AG04449 (cell line): ENCODE data around the gene TCP11L2.

Source experiments
- CTCF ChIA-PET: fragments of 350-600 bp; formaldehyde crosslinking; extraction: SDS; loops from one replicate; lab custom pipeline; 2021; ENCODE audit warnings: antibody characterized with exemption; lab: Yijun Ruan, JAX
- POLR2A ChIA-PET: fragments of 400-600, 350-600 bp; formaldehyde crosslinking; extraction: SDS; loops from one replicate; lab custom pipeline; 2020; ENCODE audit warnings: antibody characterized with exemption, inconsistent platforms; lab: Yijun Ruan, JAX
- DNase-seq: peaks from one replicate; pipeline ENCODE4 v3.0.0-alpha.2; 2010; ENCODE audit warnings: low read depth, low spot score
- H3K4me3 ChIP-seq: 2 replicates; pipeline ENCODE4 v1.5.1; 2011; ENCODE audit warnings: low read depth, mild to moderate bottlenecking, control low read depth, low read length
- CTCF ChIP-seq: IDR thresholded peaks from one replicate; pipeline ENCODE4 v1.5.1; 2011; ENCODE audit warnings: mild to moderate bottlenecking, moderate library complexity, low read length, control low read depth, inconsistent platforms; ENCODE audit not compliant: insufficient read depth; ENCODE audit errors: missing control alignments

The TCP11L2 gene

DNA sequence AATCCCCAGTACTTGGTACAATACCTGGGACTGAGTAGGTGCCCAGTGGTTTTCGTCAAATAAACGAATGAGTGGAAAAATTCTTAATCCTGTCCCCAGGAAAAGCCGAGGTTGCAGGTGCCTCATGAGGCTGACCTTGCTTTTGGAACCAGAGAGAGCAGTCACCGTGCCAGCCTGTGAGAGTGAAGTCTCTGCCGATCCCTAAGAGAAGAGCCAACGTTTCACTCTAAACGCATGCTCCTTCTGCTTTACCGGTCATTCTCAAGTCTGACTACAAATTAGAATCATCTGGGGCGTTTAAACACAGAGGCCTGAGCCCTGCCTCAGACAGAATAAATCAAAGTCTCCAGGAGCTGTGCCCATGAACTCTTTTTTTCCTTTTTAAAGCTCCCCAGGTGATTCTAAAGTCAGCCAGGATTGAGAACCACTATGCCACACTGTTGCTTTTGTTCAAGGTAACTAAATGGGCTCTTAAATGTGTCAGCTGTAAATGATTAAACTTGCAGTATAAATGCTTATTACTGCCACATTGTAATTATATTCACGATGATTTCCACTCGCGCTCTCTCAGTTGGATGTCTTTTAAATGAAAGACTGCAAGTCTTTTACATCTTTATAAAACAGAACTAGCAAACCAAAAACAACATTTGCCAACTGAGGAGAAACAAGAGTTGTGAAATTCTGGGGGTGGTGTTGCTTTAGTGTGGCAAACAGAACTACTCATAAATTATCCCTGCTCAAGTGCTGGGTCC is 26.9 kb downstream of the TCP11L2 start:
- no peak for DNase-seq
- ChIA-PET CTCF (interaction anchor here (2.0 kb wide), 1 partner anchor 27 kb away, joined by 4 read pairs; no protein-coding TSS in a partner anchor), POLR2A (no interaction called here)
- TF ChIP-seq CTCF, result no peak
- H3K4me3 ChIP-seq, result no peak overlapping the region

DNA sequence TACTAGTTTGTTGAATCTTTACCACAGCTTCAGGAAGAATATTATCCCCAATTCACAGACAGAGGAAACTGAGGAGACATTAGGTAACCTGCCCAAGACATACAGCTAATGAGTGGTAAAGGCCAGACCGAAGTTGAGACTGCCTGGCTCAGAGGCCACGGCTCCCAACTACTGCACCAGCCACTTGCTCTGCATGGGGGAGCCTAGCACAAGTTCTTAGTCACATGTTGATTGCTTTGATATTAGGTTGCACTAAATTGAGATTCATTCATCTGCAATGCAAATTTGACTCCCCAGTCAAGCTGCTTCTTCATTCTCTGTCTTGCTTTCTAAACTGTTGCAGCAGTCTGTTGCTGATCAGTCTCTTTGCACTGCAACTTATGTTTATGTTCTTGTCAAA is 29.1 kb downstream of the TCP11L2 start:
- no peak overlapping the region for H3K4me3 ChIP-seq
- CTCF ChIA-PET, result interaction anchor here (1.3 to 1.7 kb wide), 3 partner anchors 10 to 26 kb away, joined by 3 to 6 read pairs (median 4); partner anchors contain the start of gene POLR3B

DNA sequence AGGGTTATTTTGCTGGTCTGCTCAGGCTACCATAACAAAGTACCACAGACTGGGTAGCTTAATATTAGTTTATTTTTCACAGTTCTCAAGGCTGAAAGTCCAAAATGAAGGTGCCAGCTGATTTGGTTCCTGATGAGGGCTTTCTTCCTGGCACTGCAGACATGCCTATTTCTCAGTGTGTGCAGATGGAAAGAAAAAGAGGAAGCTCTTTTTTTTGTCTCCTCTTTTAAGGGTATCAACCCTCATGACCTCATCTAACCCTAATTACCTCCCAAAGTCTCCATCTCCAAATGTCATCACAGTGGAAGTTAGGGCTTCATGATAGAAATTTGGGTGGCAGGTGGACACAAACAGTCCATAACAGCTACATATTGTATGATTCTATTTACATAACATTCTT is 30.0 kb downstream of the TCP11L2 start:
- DNase-seq, result no peak
- POLR2A ChIA-PET, result no interaction called here
- TF ChIP-seq CTCF, result no peak
- CTCF ChIA-PET, result interaction anchor here (1.3 to 1.9 kb wide), 4 partner anchors 9 to 25 kb away, joined by 3 to 6 read pairs (median 4); partner anchors contain the start of gene POLR3B
- no peak overlapping the region for H3K4me3 ChIP-seq

More for the DNA sequence above, 29.1 kb downstream of the TCP11L2 start:
- TF ChIP-seq CTCF, result no peak
- DNase-seq, result no peak
- POLR2A ChIA-PET, result no interaction called here

- no peak overlapping the region for H3K4me3 ChIP-seq
- TF ChIP-seq CTCF, result no peak
- CTCF ChIA-PET, result interaction anchor here (1.3 to 1.9 kb wide), 4 partner anchors 8 to 25 kb away, joined by 3 to 6 read pairs (median 4); partner anchors contain the start of gene POLR3B
- POLR2A ChIA-PET, result no interaction called here
- no peak for DNase-seq
Measured at GRCh38 chr12:106333010-106333409, 30.5 kb downstream of the TCP11L2 start.

DNA sequence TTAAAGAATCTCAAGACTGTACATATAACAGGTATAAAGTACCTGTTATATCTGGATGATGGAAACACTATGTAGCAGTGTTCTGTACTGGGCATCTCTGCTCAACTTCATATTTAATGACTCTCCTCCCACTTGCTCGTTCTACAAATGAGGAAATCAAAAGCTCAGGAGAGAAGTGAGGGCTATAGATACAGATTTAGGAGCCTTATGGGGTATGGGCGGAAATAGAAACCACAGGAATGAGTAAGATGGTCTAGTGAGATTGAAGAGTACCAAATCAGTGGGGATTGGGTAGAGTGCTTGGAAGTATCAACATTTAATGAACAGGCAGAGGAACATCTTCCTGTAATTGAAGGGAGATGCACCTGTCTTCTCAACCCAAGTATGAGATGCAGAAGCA is 31.2 kb downstream of the TCP11L2 start:
- H3K4me3 ChIP-seq, result no peak overlapping the region
- TF ChIP-seq CTCF, result no peak
- POLR2A ChIA-PET, result no interaction called here
- DNase-seq, result no peak
- CTCF ChIA-PET, result interaction anchor here (1.9 kb wide), 1 partner anchor 12 kb away, joined by 5 read pairs; no protein-coding TSS in a partner anchor
